NCI-H748 treated with DMSO at 0.1 percent for 48 hours (cell line): Measurements from ENCODE around the gene DCHS2.

ENCODE experiments used
- DNase-seq: peaks from one replicate; lab custom pipeline; 2025; lab: John Stamatoyannopoulos, UW

DCHS2 gene

GRCh38 chr4:154454710-154455109, 36.9 kb downstream of the DCHS2 start:
- no peak for DNase-seq

GRCh38 chr4:154452798-154453346, 38.7 kb downstream of the DCHS2 start:
- no peak for DNase-seq

DNA sequence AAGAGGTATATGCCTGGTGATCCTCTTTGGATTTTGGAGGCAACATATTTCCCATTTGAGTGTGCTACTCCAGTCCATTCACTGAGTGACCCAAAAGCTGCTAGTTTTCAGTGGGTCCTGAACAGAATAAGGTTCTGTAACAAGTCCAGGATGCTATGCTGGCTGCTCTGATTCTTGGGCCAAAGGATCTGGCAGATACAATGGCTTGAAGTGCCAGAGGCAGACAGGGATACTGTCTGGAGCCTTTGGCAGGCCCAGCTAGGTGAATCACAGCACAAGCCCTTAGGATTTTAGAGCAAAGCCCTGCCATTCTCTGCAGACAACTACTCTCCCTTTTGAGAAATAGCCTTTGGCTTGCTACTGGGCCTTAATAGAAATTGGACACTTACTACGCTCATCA, 40.6 kb downstream of the DCHS2 start:
- DNase-seq = no peak

DNA sequence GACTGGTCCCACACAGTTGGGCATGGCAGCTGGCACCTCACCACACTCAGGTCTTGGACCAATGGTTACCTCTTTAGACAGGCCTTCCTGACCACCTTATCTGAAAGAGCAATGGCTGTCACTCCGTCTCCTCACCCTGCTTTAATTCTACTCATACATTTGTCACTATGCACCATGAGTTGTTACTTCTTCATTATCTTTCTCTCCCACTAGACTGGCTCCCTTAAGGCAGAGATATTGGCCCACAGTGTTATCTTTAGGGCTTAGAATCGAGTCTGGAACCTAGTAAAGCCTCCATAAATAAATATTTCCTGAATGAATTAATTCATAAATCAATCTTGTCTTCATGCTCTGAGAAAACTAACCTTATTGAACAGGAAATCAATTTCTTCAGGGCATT, 46.6 kb downstream of the DCHS2 start:
- DNase-seq = no peak

GRCh38 chr4:154441982-154442381, 49.6 kb downstream of the DCHS2 start:
- no peak for DNase-seq

DNA sequence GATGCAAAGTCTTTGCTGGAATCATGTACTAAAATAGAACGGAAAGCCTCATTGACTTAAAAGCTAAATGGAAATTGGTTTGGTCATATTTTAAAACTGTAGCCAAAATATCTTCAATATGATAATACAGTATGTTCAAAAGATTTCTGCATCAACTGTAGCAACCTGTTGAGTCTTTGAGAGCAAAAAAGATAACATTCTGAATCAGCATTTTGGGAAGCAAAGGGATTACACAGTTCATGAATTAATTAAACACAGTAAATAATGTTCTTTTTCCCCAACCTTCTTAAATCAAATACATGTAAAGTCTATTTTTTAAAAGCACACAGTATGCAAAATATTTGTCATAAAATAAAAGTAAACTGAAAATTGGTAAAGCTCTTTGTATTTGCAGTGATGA, 50.5 kb downstream of the DCHS2 start:
- no peak for DNase-seq

GRCh38 chr4:154439224-154439623, 52.4 kb downstream of the DCHS2 start:
- no peak for DNase-seq

DNA sequence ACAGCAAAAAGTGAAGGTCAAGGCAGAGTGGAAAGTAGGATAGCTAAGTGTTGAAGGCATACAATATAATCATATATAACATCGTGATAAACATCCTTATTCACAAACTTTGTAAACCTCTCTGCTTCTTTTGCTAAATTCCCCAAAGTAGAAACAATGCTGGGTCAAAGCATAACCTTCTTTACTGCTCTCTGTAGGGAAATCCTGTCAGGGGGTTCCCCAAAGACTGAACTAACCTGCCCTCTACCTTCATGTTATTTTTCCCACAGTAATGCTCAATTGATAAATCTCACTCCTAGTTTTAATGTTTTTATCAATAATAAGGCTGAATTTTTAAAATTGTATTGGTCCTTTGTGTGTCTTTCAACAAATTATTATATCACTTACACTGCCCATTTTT, 55.7 kb downstream of the DCHS2 start:
- no peak for DNase-seq

GRCh38 chr4:154433543-154433942, 58.1 kb downstream of the DCHS2 start:
- no peak for DNase-seq

- DNase-seq = no peak
These were observed 62.4 kb downstream of the DCHS2 start for GRCh38 chr4:154429176-154429575.

DNA sequence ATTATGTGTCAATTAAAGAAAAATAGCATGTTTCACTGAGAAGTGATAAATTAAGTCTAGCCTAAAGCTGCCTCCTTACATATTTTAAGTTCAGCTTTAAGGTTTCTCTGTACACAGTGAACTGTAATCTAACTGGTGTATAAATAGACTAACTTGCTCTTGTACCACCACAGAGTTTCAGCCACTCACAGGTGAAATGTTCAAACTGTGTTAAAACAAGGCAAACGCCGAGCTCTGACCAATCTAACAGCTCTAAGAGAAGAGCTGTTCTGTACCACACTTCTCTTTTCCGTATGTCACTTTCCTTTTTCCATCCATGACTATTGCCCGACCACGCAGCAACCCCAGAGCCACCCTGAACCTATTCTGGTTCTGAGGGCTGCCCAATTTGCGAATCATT, 64.5 kb downstream of the DCHS2 start:
- DNase-seq = no peak

DNA sequence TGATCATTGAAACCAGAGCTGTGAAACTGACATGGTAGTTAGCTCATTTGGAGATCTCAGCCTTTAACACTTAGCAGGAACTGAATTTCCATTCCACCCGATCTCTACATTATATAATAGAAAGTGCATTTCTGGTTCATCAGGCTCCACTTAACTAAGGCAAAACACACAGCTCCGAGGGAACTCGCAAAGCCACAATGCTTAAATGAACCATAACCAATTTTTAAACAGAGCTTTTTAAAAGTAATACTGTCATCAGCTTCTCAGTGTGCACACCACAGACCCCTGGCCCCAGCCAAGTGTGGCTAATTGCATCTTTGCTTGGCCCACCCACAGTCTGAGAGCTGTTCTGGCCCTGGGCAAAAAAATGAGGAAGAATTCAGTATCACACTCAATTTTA, 66.1 kb downstream of the DCHS2 start:
- DNase-seq = no peak

- DNase-seq = no peak
These were observed 66.7 kb downstream of the DCHS2 start for GRCh38 chr4:154424810-154425484.

DNA sequence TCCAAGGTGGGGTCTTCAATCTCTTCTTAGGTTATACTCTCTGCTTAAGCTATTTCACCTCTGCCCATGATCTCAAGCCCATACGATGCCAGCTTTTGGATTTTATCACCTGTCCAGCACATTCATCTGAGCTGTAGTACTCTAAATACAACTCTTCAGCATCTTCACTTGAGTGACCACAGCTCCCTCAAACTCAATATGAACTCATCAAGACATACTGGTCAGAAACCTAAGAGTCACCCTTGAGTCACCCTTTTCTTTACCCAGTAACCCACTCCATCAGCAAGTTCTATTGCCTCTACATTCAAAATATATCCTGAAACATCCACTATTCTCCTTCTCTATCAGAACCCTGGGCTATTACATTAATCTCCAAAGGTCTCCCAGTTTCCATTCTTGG, 69.4 kb downstream of the DCHS2 start:
- DNase-seq = no peak

DNA sequence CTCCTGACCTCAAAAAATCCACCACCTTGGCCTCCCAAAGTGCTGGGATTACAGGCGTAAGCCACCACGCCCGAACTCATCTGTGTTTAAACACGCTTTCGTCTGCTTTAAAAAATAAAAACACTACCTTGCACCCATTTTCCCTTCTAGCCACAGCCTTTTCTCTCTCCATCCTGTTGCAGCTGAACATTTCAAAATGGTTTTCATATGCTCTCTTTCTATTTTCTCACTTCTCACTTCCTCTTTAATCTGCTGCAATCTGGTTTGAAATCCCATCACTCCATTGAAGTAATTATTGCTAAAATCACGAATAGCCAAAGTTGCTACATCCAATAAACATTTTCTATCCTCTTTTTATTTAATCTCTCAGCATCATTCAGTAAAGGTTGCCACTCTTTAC, 70.0 kb downstream of the DCHS2 start:
- no peak for DNase-seq

DNA sequence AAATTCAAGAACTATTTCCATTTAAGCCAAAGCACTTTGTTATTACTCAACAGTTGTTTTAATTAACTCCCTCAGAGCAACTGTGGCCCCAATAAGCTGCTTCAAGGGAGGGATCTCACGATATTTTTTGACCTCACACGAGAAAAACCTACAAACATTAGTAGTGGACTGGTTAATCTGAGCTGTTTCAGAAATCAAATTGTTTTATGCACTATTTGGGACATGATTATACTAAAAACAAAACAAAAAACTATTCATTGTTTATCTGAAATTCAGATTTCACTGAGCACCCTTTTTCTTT, 74.3 kb downstream of the DCHS2 start:
- no peak for DNase-seq

GRCh38 chr4:154416190-154416547, 75.4 kb downstream of the DCHS2 start:
- DNase-seq = no peak

DNA sequence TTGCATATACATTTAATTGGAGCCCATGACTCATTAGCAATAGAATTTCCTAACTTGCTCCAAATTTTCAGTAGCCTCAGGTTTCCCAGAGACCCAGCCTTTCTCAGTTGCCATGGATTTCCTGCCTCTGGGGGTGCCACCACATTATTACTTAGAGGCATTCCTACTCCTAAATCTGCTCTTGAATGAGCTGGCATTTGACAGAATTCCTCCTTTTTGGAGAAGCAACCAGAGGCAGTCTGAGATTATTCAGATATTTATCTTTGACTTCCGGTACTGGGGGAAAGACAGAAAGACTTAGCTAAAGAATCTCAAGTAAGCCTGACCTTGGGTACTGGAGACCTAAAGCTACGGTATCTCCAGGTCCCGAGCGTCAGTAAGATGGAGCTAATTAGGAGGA, 76.3 kb downstream of the DCHS2 start:
- DNase-seq = no peak

- no peak for DNase-seq
These were observed 76.8 kb downstream of the DCHS2 start for GRCh38 chr4:154414796-154415195.

GRCh38 chr4:154414371-154414770, 77.2 kb downstream of the DCHS2 start:
- DNase-seq = no peak

GRCh38 chr4:154407443-154407842, 84.2 kb downstream of the DCHS2 start:
- no peak for DNase-seq

DNA sequence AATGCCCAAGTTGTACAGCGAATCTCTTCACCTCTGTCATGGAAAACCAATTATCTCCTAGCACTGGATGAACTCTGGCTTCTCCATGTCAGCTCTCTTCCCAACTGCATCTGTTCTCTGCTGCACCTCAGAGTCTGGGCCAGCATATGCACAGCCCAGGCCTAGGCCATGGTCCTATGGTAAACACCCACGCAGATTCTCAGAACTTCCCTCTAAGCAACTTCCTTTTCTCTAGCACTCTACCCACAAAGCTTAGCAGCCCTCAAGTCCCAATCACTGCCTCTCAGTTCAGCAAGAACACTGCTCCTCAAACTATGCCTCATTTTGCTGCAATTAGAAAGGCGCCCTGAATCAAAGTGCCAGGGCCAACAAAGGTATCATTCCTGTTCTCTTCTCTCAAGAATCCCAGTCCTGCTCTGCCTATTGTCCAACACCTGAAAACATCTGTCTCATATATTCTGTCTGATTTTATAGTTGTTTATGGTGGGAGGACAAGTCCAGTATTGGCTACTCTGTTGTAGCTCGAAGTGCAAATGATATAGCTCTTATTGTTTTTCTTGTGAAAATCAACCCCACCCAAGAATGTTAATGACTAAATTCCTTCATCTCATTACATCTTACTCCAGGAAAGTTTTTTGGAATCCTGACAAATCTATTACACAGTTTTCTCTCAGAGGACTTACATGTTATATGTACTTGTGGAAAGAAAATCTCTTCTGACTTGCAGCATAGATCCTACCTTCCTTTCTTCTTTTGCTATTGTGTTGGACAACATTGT, 85.4 kb downstream of the DCHS2 start:
- no peak for DNase-seq

- peak; percentile 2 for DNase-seq
These were observed 92.2 kb downstream of the DCHS2 start for GRCh38 chr4:154399259-154399974.
